ENCODE data around the gene PRSS33. TPM values are rescaled to one million over a fixed set of nuclear protein-coding genes. Genes with fewer than 3 reads are reported as not detected.

PRSS33 gene
- total and polyA plus RNA-seq, 8 donors = not detected

- intact Hi-C loops (cut with DNase I; ENCODE audit: low total_unique reads) = no loop called here
- no peaks in the 10 kb centered on the region for H3K9me3 ChIP-seq
- no peak overlapping the region for H3K4me3 ChIP-seq
- peaks cover 16 to 33% (median 30%) of the 10 kb centered on the region in 4 donors for H3K4me1 ChIP-seq
- TF ChIP-seq POLR2A (IDR thresholded peaks at IDR 0.05) (no peak), EP300 (IDR thresholded peaks at IDR 0.05) (no peak), POLR2AphosphoS5 (IDR thresholded peaks at IDR 0.05) (no peak)
- WGBS, 5 donors = 27 to 81% (median 77%) methylated on average over 5 to 7 of the region's 7 CpGs
- no peak overlapping the region for H3K27ac ChIP-seq
- DNase-seq = no peak
- H3K27me3 ChIP-seq = peaks cover 0 to 72% (median 0%) of the 10 kb centered on the region in 3 donors
- H3K36me3 ChIP-seq = no peaks in the 10 kb centered on the region
Observed at GRCh38 chr16:2833776-2834175, 46.4 kb upstream of the PRSS33 start.

GRCh38 chr16:2831203-2831602 lies 43.8 kb upstream of the PRSS33 start:
- DNase-seq = no peak
- WGBS, 5 donors = 71 to 89% (median 79%) methylated on average over 12 to 15 of the region's 15 CpGs
- no peaks in the 10 kb centered on the region for H3K9me3 ChIP-seq
- H3K4me1 ChIP-seq = peaks cover 11 to 27% (median 24%) of the 10 kb centered on the region in 4 donors
- intact Hi-C loops (cut with DNase I; ENCODE audit: low total_unique reads) = no loop called here
- no peak overlapping the region for H3K4me3 ChIP-seq
- H3K36me3 ChIP-seq = no peaks in the 10 kb centered on the region
- no peak overlapping the region for H3K27ac ChIP-seq
- peaks cover 0 to 67% (median 0%) of the 10 kb centered on the region in 3 donors for H3K27me3 ChIP-seq
- TF ChIP-seq POLR2AphosphoS5 (IDR thresholded peaks at IDR 0.05) (no peak), EP300 (IDR thresholded peaks at IDR 0.05) (no peak), CTCF (IDR thresholded peaks at IDR 0.05) (no peak), POLR2A (IDR thresholded peaks at IDR 0.05) (no peak)

GRCh38 chr16:2830355-2830695 lies 43.0 kb upstream of the PRSS33 start:
- WGBS, 5 donors = 51 to 100% (median 72%) methylated on average over 1 to 5 of the region's 5 CpGs
- Histone ChIP-seq H3K4me3 (peak overlapping the region in 1 of 4 donors; percentile 29), H3K9me3 (no peaks in the 10 kb centered on the region), H3K27ac (peak overlapping the region in 4 of 5 donors; percentile 67 to 81 (median 74)), H3K36me3 (no peaks in the 10 kb centered on the region), H3K4me1 (peaks cover 6 to 23% (median 20%) of the 10 kb centered on the region in 4 donors), H3K27me3 (peaks cover 0 to 70% (median 0%) of the 10 kb centered on the region in 3 donors)
- intact Hi-C loops (cut with DNase I; ENCODE audit: low total_unique reads) = no loop called here
- TF ChIP-seq POLR2AphosphoS5 (IDR thresholded peaks at IDR 0.05) = no peak
- no peak for TF ChIP-seq CTCF (IDR thresholded peaks at IDR 0.05)
- no peak for TF ChIP-seq POLR2A (IDR thresholded peaks at IDR 0.05)
- no peak for TF ChIP-seq EP300 (IDR thresholded peaks at IDR 0.05)
- DNase-seq = no peak

- WGBS, 5 donors = 17 to 57% (median 40%) methylated on average over 11 to 32 of the region's 32 CpGs
- Histone ChIP-seq H3K4me3 (peak within 1 kb of the TSS in 1 of 4 donors; percentile 29), H3K27me3 (peaks cover 0 to 75% (median 0%) of the 10 kb centered on the region in 3 donors), H3K36me3 (no peaks in the 10 kb centered on the region), H3K27ac (peak within 1 kb of the TSS in 4 of 5 donors; percentile 67 to 81 (median 74)), H3K4me1 (peaks cover 6 to 19% (median 17%) of the 10 kb centered on the region in 4 donors), H3K9me3 (no peaks in the 10 kb centered on the region)
- TF ChIP-seq CTCF (IDR thresholded peaks at IDR 0.05) = no peak
- TF ChIP-seq EP300 (IDR thresholded peaks at IDR 0.05) = no peak
- peak in 2 of 3 donors; percentile 31 to 51 for TF ChIP-seq POLR2AphosphoS5 (IDR thresholded peaks at IDR 0.05)
- TF ChIP-seq POLR2A (IDR thresholded peaks at IDR 0.05) = no peak
- peak; percentile 69 to 77 for DNase-seq
- intact Hi-C loops (cut with DNase I; ENCODE audit: low total_unique reads) = no loop called here
Observed at GRCh38 chr16:2829501-2830354, 42.4 kb upstream of the PRSS33 start, which contains the start of gene ZG16B. TSS of gene ZG16B (plus strand) at chr16:2830303. CDS start at chr16:2830442, 139 bp downstream.
